K562 (cell line): ENCODE data around the gene LRTM1.

Experiments used
- ATF1 ChIP-seq, 2 experiments: fragments of 450-650 bp in 1 of 2; IDR thresholded peaks; 2 replicates each; pipeline ENCODE4 v1.6.1; 2016; ENCODE audit warnings: missing compliant biosample characterization in 1 of 2, missing genetic modification characterization in 1 of 2
- FOXM1 ChIP-seq, 2 experiments: fragments of 450-650 bp in 1 of 2; sonication (generic) in 1 of 2; formaldehyde crosslinking in 1 of 2; IDR thresholded peaks; 2 replicates each; pipeline versions ENCODE4 v1.6.1 to v1.9.0; 2017 to 2022; ENCODE audit warnings: low read depth in 2 of 2, mild to moderate bottlenecking in 2 of 2, missing genetic modification reagents in 1 of 2, moderate library complexity in 1 of 2

GRCh38 chr3:54870423-54870822 lies 57.4 kb downstream of the LRTM1 start:
- TF ChIP-seq FOXM1 (IDR thresholded peaks at IDR 0.05; ENCODE audit: low read depth): no peak
- TF ChIP-seq FOXM1 (CRISPR knock-in tag; IDR thresholded peaks at IDR 0.05; ENCODE audit: low read depth): no peak
- no peak for TF ChIP-seq ATF1 (CRISPR knock-in tag; IDR thresholded peaks at IDR 0.05)
- TF ChIP-seq ATF1 (tag; IDR thresholded peaks at IDR 0.05): no peak
